ENCODE data around the gene RNASE2. TPM values are rescaled to one million over a fixed set of nuclear protein-coding genes. Genes with fewer than 3 reads are reported as not detected.

RNASE2 gene
- total RNA-seq, 2 donors from 2014 or later = 1.2 TPM; not detected in 1

GRCh38 chr14:20989471-20989786 is 34.1 kb downstream of the RNASE2 start:
- Mint-ChIP-seq H3K4me1 (peaks cover 17% of the 10 kb centered on the region), H3K36me3 (ENCODE audit: low read depth) (peaks cover 2% of the 10 kb centered on the region), H3K27me3 (peaks cover under 1% of the 10 kb centered on the region), H3K27ac (peak overlapping the region; percentile 96), H3K4me3 (peak overlapping the region; percentile 91)
- DNase-seq = no peak
- ATAC-seq = no peak
- H3K9me3 ChIP-seq (ENCODE audit: control insufficient read depth, low read length, poor library complexity, severe bottlenecking) = no peaks in the 10 kb centered on the region

GRCh38 chr14:20989787-20990600 is 34.7 kb downstream of the RNASE2 start, which contains the start of gene METTL17:
Gene METTL17, plus strand, starts transcription at chr14:20989980. Its CDS starts 23 bp downstream, at chr14:20990003.
- H3K9me3 ChIP-seq (ENCODE audit: control insufficient read depth, low read length, poor library complexity, severe bottlenecking) = no peaks in the 10 kb centered on the region
- Mint-ChIP-seq H3K4me1 (peaks cover 22% of the 10 kb centered on the region), H3K27me3 (no peaks in the 10 kb centered on the region), H3K36me3 (ENCODE audit: low read depth) (peaks cover 5% of the 10 kb centered on the region), H3K27ac (peak within 1 kb of the TSS; percentile 96), H3K4me3 (peak within 1 kb of the TSS; percentile 91)
- DNase-seq (peak; percentile 66 to 76 (median 71)), ATAC-seq (peak; percentile 94)

GRCh38 chr14:20996521-20996920 is 41.2 kb downstream of the RNASE2 start:
- peak overlapping the region; percentile 14 for H3K27ac Mint-ChIP-seq
- H3K27me3 Mint-ChIP-seq = no peaks in the 10 kb centered on the region
- no peaks in the 10 kb centered on the region for H3K9me3 ChIP-seq (ENCODE audit: control insufficient read depth, low read length, poor library complexity, severe bottlenecking)
- no peak for DNase-seq
- H3K4me3 Mint-ChIP-seq = no peak overlapping the region
- peaks cover 27% of the 10 kb centered on the region for H3K4me1 Mint-ChIP-seq
- peaks cover 9% of the 10 kb centered on the region for H3K36me3 Mint-ChIP-seq (ENCODE audit: low read depth)
- no peak for ATAC-seq

- Mint-ChIP-seq H3K4me3 (no peak overlapping the region), H3K4me1 (peaks cover 27% of the 10 kb centered on the region), H3K36me3 (ENCODE audit: low read depth) (peaks cover 9% of the 10 kb centered on the region), H3K27ac (no peak overlapping the region), H3K27me3 (no peaks in the 10 kb centered on the region)
- H3K9me3 ChIP-seq (ENCODE audit: control insufficient read depth, low read length, poor library complexity, severe bottlenecking) = no peaks in the 10 kb centered on the region
- ATAC-seq = no peak
- DNase-seq = no peak
Measured at GRCh38 chr14:20997115-20997514, 41.8 kb downstream of the RNASE2 start.

- no peak overlapping the region for H3K27ac Mint-ChIP-seq
- ATAC-seq = no peak
- peaks cover 9% of the 10 kb centered on the region for H3K36me3 Mint-ChIP-seq (ENCODE audit: low read depth)
- H3K9me3 ChIP-seq (ENCODE audit: control insufficient read depth, low read length, poor library complexity, severe bottlenecking) = no peaks in the 10 kb centered on the region
- no peak for DNase-seq
- no peak overlapping the region for H3K4me3 Mint-ChIP-seq
- no peaks in the 10 kb centered on the region for H3K27me3 Mint-ChIP-seq
- peaks cover 27% of the 10 kb centered on the region for H3K4me1 Mint-ChIP-seq
Measured at GRCh38 chr14:20997564-20997963, 42.3 kb downstream of the RNASE2 start.

- H3K9me3 ChIP-seq (ENCODE audit: control insufficient read depth, low read length, poor library complexity, severe bottlenecking) = no peaks in the 10 kb centered on the region
- H3K4me1 Mint-ChIP-seq = peaks cover 26% of the 10 kb centered on the region
- no peaks in the 10 kb centered on the region for H3K27me3 Mint-ChIP-seq
- DNase-seq = no peak
- no peak overlapping the region for H3K27ac Mint-ChIP-seq
- no peak overlapping the region for H3K4me3 Mint-ChIP-seq
- H3K36me3 Mint-ChIP-seq (ENCODE audit: low read depth) = peaks cover 9% of the 10 kb centered on the region
- no peak for ATAC-seq
Measured at GRCh38 chr14:20998139-20998538, 42.9 kb downstream of the RNASE2 start.

GRCh38 chr14:20998674-20999366 is 43.5 kb downstream of the RNASE2 start, which contains the start of gene SLC39A2:
Gene SLC39A2, plus strand, starts transcription at chr14:20999293. Its CDS starts 154 bp downstream, at chr14:20999447.
- ATAC-seq (no peak), DNase-seq (no peak)
- H3K4me3 Mint-ChIP-seq = no peak within 1 kb of the TSS
- peaks cover 9% of the 10 kb centered on the region for H3K36me3 Mint-ChIP-seq (ENCODE audit: low read depth)
- H3K9me3 ChIP-seq (ENCODE audit: control insufficient read depth, low read length, poor library complexity, severe bottlenecking) = no peaks in the 10 kb centered on the region
- H3K27me3 Mint-ChIP-seq = no peaks in the 10 kb centered on the region
- H3K27ac Mint-ChIP-seq = no peak within 1 kb of the TSS
- peaks cover 25% of the 10 kb centered on the region for H3K4me1 Mint-ChIP-seq

GRCh38 chr14:20999591-20999990 is 44.3 kb downstream of the RNASE2 start:
- no peak for DNase-seq
- ATAC-seq = no peak
- Mint-ChIP-seq H3K4me1 (peaks cover 23% of the 10 kb centered on the region), H3K27me3 (no peaks in the 10 kb centered on the region), H3K36me3 (ENCODE audit: low read depth) (peaks cover 7% of the 10 kb centered on the region), H3K4me3 (no peak overlapping the region), H3K27ac (no peak overlapping the region)
- H3K9me3 ChIP-seq (ENCODE audit: control insufficient read depth, low read length, poor library complexity, severe bottlenecking) = no peaks in the 10 kb centered on the region

- no peaks in the 10 kb centered on the region for H3K36me3 Mint-ChIP-seq (ENCODE audit: low read depth)
- H3K27me3 Mint-ChIP-seq = peaks cover 2% of the 10 kb centered on the region
- peak overlapping the region; percentile 60 for H3K27ac Mint-ChIP-seq
- peaks cover 12% of the 10 kb centered on the region for H3K4me1 Mint-ChIP-seq
- DNase-seq = no peak
- H3K9me3 ChIP-seq (ENCODE audit: control insufficient read depth, low read length, poor library complexity, severe bottlenecking) = no peaks in the 10 kb centered on the region
- H3K4me3 Mint-ChIP-seq = no peak overlapping the region
- ATAC-seq = no peak
Measured at GRCh38 chr14:21001218-21001617, 45.9 kb downstream of the RNASE2 start.

- H3K27ac Mint-ChIP-seq = no peak overlapping the region
- no peaks in the 10 kb centered on the region for H3K9me3 ChIP-seq (ENCODE audit: control insufficient read depth, low read length, poor library complexity, severe bottlenecking)
- peaks cover 5% of the 10 kb centered on the region for H3K4me1 Mint-ChIP-seq
- DNase-seq (no peak), ATAC-seq (no peak)
- H3K27me3 Mint-ChIP-seq = peaks cover 5% of the 10 kb centered on the region
- H3K36me3 Mint-ChIP-seq (ENCODE audit: low read depth) = no peaks in the 10 kb centered on the region
- H3K4me3 Mint-ChIP-seq = no peak overlapping the region
Measured at GRCh38 chr14:21003788-21004346, 48.6 kb downstream of the RNASE2 start.

Other genes starting within 250 kb of the RNASE2 start
- not detected for gene EDDM3A, start 209.6 kb upstream of the RNASE2 start, total RNA-seq
- gene EDDM3B, start 187.1 kb upstream of the RNASE2 start, total RNA-seq = not detected
- 1 to 10 TPM; 2.9 to 4.1 TPM for gene RNASE6, start 174.2 kb upstream of the RNASE2 start, total RNA-seq
- gene RNASE1, start 152.6 kb upstream of the RNASE2 start, total RNA-seq = not detected
- gene RNASE3, start 64.1 kb upstream of the RNASE2 start, total RNA-seq = not detected
- 10 to 100 TPM; 76.6 to 91.2 TPM for gene METTL17, start 34.5 kb downstream of the RNASE2 start, total RNA-seq
- gene SLC39A2, start 43.8 kb downstream of the RNASE2 start, total RNA-seq = not detected
- 10 to 100 TPM; 29.8 to 38.2 TPM for gene NDRG2, start 69.6 kb downstream of the RNASE2 start, total RNA-seq
- not detected for gene TPPP2, start 74.7 kb downstream of the RNASE2 start, total RNA-seq
- gene RNASE13, start 79.3 kb downstream of the RNASE2 start, total RNA-seq = not detected
- not detected for gene RNASE7, start 86.9 kb downstream of the RNASE2 start, total RNA-seq
- not detected for gene RNASE8, start 102.3 kb downstream of the RNASE2 start, total RNA-seq
- gene ARHGEF40, start 114.8 kb downstream of the RNASE2 start, total RNA-seq = 10 to 100 TPM; 12.0 to 17.3 TPM
- 10 to 100 TPM; 13.8 to 20.6 TPM for gene ZNF219, start 143.2 kb downstream of the RNASE2 start, total RNA-seq
- gene TMEM253, start 145.6 kb downstream of the RNASE2 start, total RNA-seq = 1 to 10 TPM in 1 of 2 donors, not detected in 1; 1.3 TPM
- not detected for gene OR5AU1, start 200.6 kb downstream of the RNASE2 start, total RNA-seq

All from T-helper 17 cell (primary cell).